ENCODE results near the gene NUFIP2. TPM values are rescaled to one million over a fixed set of nuclear protein-coding genes. Genes with fewer than 3 reads are reported as not detected.
"Not testable (repeated sequence)": the region's sequence is repeated elsewhere in the genome, so short reads cannot be mapped to it uniquely, and the experiment has no call there.

Gene NUFIP2, protein sequence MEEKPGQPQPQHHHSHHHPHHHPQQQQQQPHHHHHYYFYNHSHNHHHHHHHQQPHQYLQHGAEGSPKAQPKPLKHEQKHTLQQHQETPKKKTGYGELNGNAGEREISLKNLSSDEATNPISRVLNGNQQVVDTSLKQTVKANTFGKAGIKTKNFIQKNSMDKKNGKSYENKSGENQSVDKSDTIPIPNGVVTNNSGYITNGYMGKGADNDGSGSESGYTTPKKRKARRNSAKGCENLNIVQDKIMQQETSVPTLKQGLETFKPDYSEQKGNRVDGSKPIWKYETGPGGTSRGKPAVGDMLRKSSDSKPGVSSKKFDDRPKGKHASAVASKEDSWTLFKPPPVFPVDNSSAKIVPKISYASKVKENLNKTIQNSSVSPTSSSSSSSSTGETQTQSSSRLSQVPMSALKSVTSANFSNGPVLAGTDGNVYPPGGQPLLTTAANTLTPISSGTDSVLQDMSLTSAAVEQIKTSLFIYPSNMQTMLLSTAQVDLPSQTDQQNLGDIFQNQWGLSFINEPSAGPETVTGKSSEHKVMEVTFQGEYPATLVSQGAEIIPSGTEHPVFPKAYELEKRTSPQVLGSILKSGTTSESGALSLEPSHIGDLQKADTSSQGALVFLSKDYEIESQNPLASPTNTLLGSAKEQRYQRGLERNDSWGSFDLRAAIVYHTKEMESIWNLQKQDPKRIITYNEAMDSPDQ
- 10 to 100 TPM; 17.9 to 85.9 (median 38.4) TPM for total RNA-seq

DNA sequence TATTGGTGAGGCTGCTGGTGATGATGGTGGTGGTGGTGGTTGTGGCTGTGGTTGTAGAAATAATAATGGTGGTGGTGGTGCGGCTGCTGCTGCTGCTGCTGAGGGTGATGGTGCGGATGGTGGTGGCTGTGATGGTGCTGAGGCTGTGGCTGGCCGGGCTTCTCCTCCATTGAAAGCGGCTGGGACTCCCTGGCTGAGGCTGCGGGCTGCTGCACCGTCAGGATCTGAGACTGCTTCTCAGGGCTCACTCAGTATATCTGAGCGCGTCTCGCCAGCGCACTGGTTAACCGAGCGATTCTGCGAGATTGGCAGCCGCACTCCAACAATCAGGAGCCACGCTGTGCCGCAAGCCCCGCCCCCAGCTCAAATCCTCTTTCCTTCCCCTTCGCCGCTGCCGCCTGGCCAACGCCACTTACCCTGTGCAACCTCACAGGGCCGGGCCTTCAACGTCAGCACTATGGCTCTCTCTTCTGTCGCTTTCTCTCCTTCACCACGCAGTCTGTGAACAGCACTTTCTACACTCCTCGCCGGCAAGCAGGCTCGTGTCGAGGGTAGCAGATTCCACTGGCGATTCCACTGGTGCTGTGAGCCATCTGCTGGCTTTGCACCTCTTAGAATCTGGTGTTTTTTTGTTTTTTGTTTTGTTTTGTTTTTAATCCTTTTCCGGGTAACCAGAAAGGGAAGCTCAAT lies at the start of gene NUFIP2:
Gene NUFIP2 (minus strand): TSS at position 259 of the 690 bp plus-strand sequence. CDS start 89 bp downstream, at position 170.
- TF ChIP-seq POLR2AphosphoS5 (IDR thresholded peaks at IDR 0.05) (peak; percentile 98 to 100), POLR2A (IDR thresholded peaks at IDR 0.05) (peak; percentile 82 to 100 (median 100)), EP300 (IDR thresholded peaks at IDR 0.05) (peak in 1 of 4 donors; percentile 86)
- TF ChIP-seq, protein P1, sequence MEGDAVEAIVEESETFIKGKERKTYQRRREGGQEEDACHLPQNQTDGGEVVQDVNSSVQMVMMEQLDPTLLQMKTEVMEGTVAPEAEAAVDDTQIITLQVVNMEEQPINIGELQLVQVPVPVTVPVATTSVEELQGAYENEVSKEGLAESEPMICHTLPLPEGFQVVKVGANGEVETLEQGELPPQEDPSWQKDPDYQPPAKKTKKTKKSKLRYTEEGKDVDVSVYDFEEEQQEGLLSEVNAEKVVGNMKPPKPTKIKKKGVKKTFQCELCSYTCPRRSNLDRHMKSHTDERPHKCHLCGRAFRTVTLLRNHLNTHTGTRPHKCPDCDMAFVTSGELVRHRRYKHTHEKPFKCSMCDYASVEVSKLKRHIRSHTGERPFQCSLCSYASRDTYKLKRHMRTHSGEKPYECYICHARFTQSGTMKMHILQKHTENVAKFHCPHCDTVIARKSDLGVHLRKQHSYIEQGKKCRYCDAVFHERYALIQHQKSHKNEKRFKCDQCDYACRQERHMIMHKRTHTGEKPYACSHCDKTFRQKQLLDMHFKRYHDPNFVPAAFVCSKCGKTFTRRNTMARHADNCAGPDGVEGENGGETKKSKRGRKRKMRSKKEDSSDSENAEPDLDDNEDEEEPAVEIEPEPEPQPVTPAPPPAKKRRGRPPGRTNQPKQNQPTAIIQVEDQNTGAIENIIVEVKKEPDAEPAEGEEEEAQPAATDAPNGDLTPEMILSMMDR (IDR thresholded peaks at IDR 0.05): peak in 2 of 6 experiments; percentile 17 to 21
- peak within 1 kb of the TSS; percentile 61 to 96 (median 87) for H3K4me3 ChIP-seq
- no peaks in the 10 kb centered on the region for H3K9me3 ChIP-seq
- WGBS, 2 donors: 0 to 1% methylated on average over 20 to 31 of the region's 31 CpGs
- peaks cover 28 to 32% (median 31%) of the 10 kb centered on the region in 4 donors for H3K4me1 ChIP-seq
- H3K27ac ChIP-seq: peak within 1 kb of the TSS; percentile 97 to 98 (median 98)
- H3K27me3 ChIP-seq: no peaks in the 10 kb centered on the region
- peaks cover 0 to 18% (median 6%) of the 10 kb centered on the region in 4 donors for H3K36me3 ChIP-seq
- peak; percentile 99 for DNase-seq
- peak; percentile 97 to 99 for ATAC-seq (ENCODE audit: low FRiP score in 2 of 2)

DNA sequence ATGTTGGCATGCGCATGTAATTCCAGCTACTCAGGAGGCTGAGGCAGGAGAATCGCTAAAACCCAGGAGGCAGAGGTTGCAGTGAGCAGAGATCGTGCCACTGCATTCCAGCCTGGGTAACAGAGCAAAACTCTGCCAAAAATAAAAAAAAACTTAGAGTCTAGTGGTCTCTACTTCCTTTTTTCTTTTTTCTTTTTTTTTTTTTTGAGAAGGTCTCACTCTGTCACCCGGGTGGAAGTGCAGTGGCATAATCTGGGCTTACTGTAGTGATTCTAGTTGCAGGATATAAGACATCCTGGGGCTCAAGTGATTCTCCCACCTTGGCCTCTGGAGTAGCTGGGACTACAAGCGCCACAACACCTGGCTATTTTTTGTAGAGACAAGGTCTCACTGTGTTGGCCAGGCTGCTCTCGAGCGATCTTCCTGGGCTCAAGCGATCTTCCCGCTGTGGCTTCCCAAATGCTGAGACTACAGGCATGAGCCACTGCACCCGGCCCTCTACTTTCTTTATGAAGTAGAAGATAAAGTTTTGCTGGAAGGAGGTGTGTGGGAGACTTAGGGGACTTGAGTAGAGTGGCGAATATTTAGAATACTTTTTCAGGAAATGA lies 48.3 kb upstream of the NUFIP2 start:
- H3K27me3 ChIP-seq: no peaks in the 10 kb centered on the region
- DNase-seq: no peak
- ATAC-seq (ENCODE audit: low FRiP score in 2 of 2): no peak
- no peaks in the 10 kb centered on the region for H3K4me1 ChIP-seq
- no peak for TF ChIP-seq POLR2AphosphoS5 (IDR thresholded peaks at IDR 0.05)
- no peak for TF ChIP-seq POLR2A (IDR thresholded peaks at IDR 0.05)
- no peak for TF ChIP-seq EP300 (IDR thresholded peaks at IDR 0.05)
- TF ChIP-seq, protein P1 (IDR thresholded peaks at IDR 0.05): no peak
- H3K27ac ChIP-seq: no peak overlapping the region
- 75 to 77% methylated on average over 11 of the region's 11 CpGs for WGBS, 2 donors
- no peaks in the 10 kb centered on the region for H3K36me3 ChIP-seq
- no peak overlapping the region for H3K4me3 ChIP-seq
- H3K9me3 ChIP-seq: no peaks in the 10 kb centered on the region

DNA sequence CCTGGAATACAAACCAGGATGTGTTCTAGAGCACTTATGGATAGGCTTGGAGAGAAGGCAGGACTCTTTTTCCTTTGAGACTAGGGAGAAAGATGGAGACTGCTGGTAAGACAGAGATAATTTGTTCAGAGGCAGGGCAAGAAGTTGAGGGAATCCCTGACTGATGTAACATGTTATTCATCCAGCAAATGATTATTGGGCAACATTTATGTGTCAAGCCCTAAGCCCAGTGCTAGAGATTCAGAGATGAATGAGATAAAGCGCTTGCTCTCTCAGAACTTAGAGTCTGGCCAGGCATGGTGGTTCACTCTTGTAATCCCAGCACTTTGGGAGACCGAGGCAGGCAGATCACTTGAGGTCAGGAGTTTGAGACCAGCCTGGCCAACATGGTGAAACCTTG lies 47.8 kb upstream of the NUFIP2 start:
- no peaks in the 10 kb centered on the region for H3K27me3 ChIP-seq
- WGBS, 2 donors: 79 to 86% methylated on average over 2 of the region's 2 CpGs
- ATAC-seq (ENCODE audit: low FRiP score in 2 of 2): no peak

DNA sequence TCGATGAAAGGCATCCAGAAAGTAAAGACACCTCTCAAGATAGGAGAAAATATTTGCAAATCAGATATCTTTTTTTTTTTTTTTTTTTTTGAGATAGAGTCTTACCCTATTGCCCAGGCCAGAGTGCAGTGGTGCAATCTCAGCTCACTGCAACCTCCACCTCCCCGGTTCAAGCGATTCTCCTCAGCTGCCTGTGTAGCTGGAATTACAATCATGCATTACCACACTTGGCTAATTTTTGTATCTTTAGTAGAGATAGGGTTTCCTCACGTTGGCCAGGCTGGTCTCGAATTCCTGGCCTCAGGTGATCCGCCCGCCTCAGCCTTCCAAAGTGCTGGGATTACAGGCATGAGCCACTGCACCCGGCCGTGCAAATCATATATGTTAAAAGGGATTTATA lies 45.1 kb upstream of the NUFIP2 start:
- H3K4me3 ChIP-seq; H3K36me3 ChIP-seq; ATAC-seq (ENCODE audit: low FRiP score in 2 of 2); H3K4me1 ChIP-seq; H3K9me3 ChIP-seq; DNase-seq; H3K27ac ChIP-seq; H3K27me3 ChIP-seq: not testable (repeated sequence)
- 89% methylated on average over 9 of the region's 9 CpGs for WGBS, 2 donors

More for the DNA sequence above, 47.8 kb upstream of the NUFIP2 start:
- Histone ChIP-seq H3K36me3 (no peaks in the 10 kb centered on the region), H3K4me1 (no peaks in the 10 kb centered on the region), H3K27ac (no peak overlapping the region), H3K4me3 (no peak overlapping the region), H3K9me3 (no peaks in the 10 kb centered on the region)
- DNase-seq: no peak
- TF ChIP-seq, protein P1 (IDR thresholded peaks at IDR 0.05): no peak

GRCh38 chr17:29331708-29332085 lies 37.7 kb upstream of the NUFIP2 start:
- Histone ChIP-seq H3K36me3 (no peaks in the 10 kb centered on the region), H3K27ac (no peak overlapping the region), H3K27me3 (no peaks in the 10 kb centered on the region), H3K9me3 (no peaks in the 10 kb centered on the region), H3K4me1 (no peaks in the 10 kb centered on the region), H3K4me3 (no peak overlapping the region)
- DNase-seq (no peak), ATAC-seq (ENCODE audit: low FRiP score in 2 of 2) (no peak)
- WGBS, 2 donors: 55 to 73% methylated on average over 1 of the region's 1 CpG
- no peak for TF ChIP-seq EP300 (IDR thresholded peaks at IDR 0.05)
- TF ChIP-seq POLR2A (IDR thresholded peaks at IDR 0.05): no peak
- no peak for TF ChIP-seq POLR2AphosphoS5 (IDR thresholded peaks at IDR 0.05)
- TF ChIP-seq, protein P1 (IDR thresholded peaks at IDR 0.05): no peak

All from upper lobe of left lung (tissue), 6 donors.